ENCODE measurements around the gene PSMG3. TPM values are rescaled to one million over a fixed set of nuclear protein-coding genes. Genes with fewer than 3 reads are reported as not detected.

The PSMG3 gene
- total RNA-seq, 1 experiment from 2014 or later = 33.3 TPM

GRCh38 chr7:1617957-1618356, 48.1 kb upstream of the PSMG3 start:
- no peak for ATAC-seq
- CTCF ChIA-PET = no interaction called here

DNA sequence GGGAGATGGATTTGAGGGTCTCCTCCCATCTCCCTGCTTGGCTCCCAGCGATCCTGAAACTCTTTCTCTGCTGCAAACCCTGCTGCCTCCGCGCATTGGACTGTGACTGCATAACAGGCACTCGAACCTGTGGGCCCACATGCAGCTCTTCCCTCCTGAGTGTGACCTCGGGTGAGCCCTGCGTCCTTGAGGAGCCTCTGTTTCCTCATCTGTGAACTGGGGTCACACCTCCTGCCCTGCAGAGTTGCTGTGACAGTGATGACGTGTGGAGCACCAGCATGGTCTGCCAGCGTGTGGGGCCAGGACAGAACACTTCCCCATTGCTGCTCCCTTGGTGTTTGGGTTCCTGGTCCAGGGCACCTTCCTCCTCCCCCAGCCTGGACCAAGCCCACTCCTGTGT, 46.9 kb upstream of the PSMG3 start:
- H3K36me3 Mint-ChIP-seq = no peaks in the 10 kb centered on the region
- CTCF ChIA-PET = interaction anchor here (0.7 kb wide), 1 partner anchor 281 kb away, joined by 6 read pairs; no protein-coding TSS in a partner anchor

More at GRCh38 chr7:1617957-1618356, 48.1 kb upstream of the PSMG3 start:
- Mint-ChIP-seq H3K4me3 (no peak overlapping the region), H3K9me3 (peaks cover 11% of the 10 kb centered on the region), H3K27me3 (ENCODE audit: low read depth) (no peaks in the 10 kb centered on the region), H3K36me3 (no peaks in the 10 kb centered on the region), H3K27ac (no peak overlapping the region), H3K4me1 (no peaks in the 10 kb centered on the region)
- no peak for TF ChIP-seq OVOL2 (CRISPR knock-in tag; IDR thresholded peaks at IDR 0.05; ENCODE audit: borderline replicate concordance)
- TF ChIP-seq ETV6 (CRISPR knock-in tag; IDR thresholded peaks at IDR 0.05) = no peak
- TF ChIP-seq ATF1 (CRISPR knock-in tag; IDR thresholded peaks at IDR 0.05) = no peak
- TF ChIP-seq PRRX2 (CRISPR knock-in tag; IDR thresholded peaks at IDR 0.05) = no peak
- no peak for TF ChIP-seq ZNF263 (CRISPR knock-in tag; IDR thresholded peaks at IDR 0.05; ENCODE audit: low read depth)
- no peak for TF ChIP-seq CTCF (IDR thresholded peaks at IDR 0.05)
- TF ChIP-seq, protein P1, sequence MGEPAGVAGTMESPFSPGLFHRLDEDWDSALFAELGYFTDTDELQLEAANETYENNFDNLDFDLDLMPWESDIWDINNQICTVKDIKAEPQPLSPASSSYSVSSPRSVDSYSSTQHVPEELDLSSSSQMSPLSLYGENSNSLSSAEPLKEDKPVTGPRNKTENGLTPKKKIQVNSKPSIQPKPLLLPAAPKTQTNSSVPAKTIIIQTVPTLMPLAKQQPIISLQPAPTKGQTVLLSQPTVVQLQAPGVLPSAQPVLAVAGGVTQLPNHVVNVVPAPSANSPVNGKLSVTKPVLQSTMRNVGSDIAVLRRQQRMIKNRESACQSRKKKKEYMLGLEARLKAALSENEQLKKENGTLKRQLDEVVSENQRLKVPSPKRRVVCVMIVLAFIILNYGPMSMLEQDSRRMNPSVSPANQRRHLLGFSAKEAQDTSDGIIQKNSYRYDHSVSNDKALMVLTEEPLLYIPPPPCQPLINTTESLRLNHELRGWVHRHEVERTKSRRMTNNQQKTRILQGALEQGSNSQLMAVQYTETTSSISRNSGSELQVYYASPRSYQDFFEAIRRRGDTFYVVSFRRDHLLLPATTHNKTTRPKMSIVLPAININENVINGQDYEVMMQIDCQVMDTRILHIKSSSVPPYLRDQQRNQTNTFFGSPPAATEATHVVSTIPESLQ (CRISPR knock-in tag; IDR thresholded peaks at IDR 0.05) = no peak
- TF ChIP-seq KAT7 (CRISPR knock-in tag; IDR thresholded peaks at IDR 0.05; ENCODE audit: borderline replicate concordance) = no peak
- TF ChIP-seq ZNF317 (CRISPR knock-in tag; IDR thresholded peaks at IDR 0.05; ENCODE audit: borderline replicate concordance, low read depth) = no peak
- no peak for TF ChIP-seq ATF2 (CRISPR knock-in tag; IDR thresholded peaks at IDR 0.05; ENCODE audit: borderline replicate concordance, low read depth)
- TF ChIP-seq, protein P2, sequence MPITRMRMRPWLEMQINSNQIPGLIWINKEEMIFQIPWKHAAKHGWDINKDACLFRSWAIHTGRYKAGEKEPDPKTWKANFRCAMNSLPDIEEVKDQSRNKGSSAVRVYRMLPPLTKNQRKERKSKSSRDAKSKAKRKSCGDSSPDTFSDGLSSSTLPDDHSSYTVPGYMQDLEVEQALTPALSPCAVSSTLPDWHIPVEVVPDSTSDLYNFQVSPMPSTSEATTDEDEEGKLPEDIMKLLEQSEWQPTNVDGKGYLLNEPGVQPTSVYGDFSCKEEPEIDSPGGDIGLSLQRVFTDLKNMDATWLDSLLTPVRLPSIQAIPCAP (CRISPR knock-in tag; IDR thresholded peaks at IDR 0.05) = no peak
- no peak for TF ChIP-seq CREB1 (CRISPR knock-in tag; IDR thresholded peaks at IDR 0.05)
- DNase-seq (ENCODE audit: low spot score) = peak; percentile 5
- POLR2A ChIA-PET = no interaction called here

GRCh38 chr7:1611708-1612241, 41.9 kb upstream of the PSMG3 start:
- ATAC-seq = no peak
- no peak for TF ChIP-seq CREB1 (CRISPR knock-in tag; IDR thresholded peaks at IDR 0.05)
- no peak for TF ChIP-seq PRRX2 (CRISPR knock-in tag; IDR thresholded peaks at IDR 0.05)
- TF ChIP-seq AR (CRISPR knock-in tag; IDR thresholded peaks at IDR 0.05) = no peak
- no peak for TF ChIP-seq ZBTB21 (CRISPR knock-in tag; IDR thresholded peaks at IDR 0.05; ENCODE audit: borderline replicate concordance)
- TF ChIP-seq ATF3 (CRISPR knock-in tag; conservative IDR thresholded peaks at IDR 0.05) = no peak
- TF ChIP-seq ZNF138 (CRISPR knock-in tag; conservative IDR thresholded peaks at IDR 0.05) = no peak
- no peak for TF ChIP-seq ZSCAN18 (CRISPR knock-in tag; IDR thresholded peaks at IDR 0.05)

More for the DNA sequence above, 46.9 kb upstream of the PSMG3 start:
- DNase-seq (ENCODE audit: low spot score) (no peak), ATAC-seq (no peak)
- TF ChIP-seq ZBTB21 (CRISPR knock-in tag; IDR thresholded peaks at IDR 0.05; ENCODE audit: borderline replicate concordance) (no peak), ZNF138 (CRISPR knock-in tag; conservative IDR thresholded peaks at IDR 0.05) (no peak), ESRRA (CRISPR knock-in tag; IDR thresholded peaks at IDR 0.05; ENCODE audit: borderline replicate concordance) (no peak), KAT7 (CRISPR knock-in tag; IDR thresholded peaks at IDR 0.05; ENCODE audit: borderline replicate concordance) (no peak), NFYB (CRISPR knock-in tag; conservative IDR thresholded peaks at IDR 0.05; ENCODE audit: low read depth) (no peak), RELA (CRISPR knock-in tag; IDR thresholded peaks at IDR 0.05; ENCODE audit: borderline replicate concordance) (no peak), EMX1 (CRISPR knock-in tag; IDR thresholded peaks at IDR 0.05) (no peak), CREB1 (CRISPR knock-in tag; IDR thresholded peaks at IDR 0.05) (no peak), CREM (CRISPR knock-in tag; IDR thresholded peaks at IDR 0.05) (no peak), SMAD3 (CRISPR knock-in tag; IDR thresholded peaks at IDR 0.05; ENCODE audit: borderline replicate concordance) (no peak), JUN (CRISPR knock-in tag; IDR thresholded peaks at IDR 0.05) (no peak)
- no peak overlapping the region for H3K27ac Mint-ChIP-seq
- H3K27me3 Mint-ChIP-seq (ENCODE audit: low read depth) = no peaks in the 10 kb centered on the region
- POLR2A ChIA-PET = no interaction called here
- no peak overlapping the region for H3K4me3 Mint-ChIP-seq
- H3K9me3 Mint-ChIP-seq = peaks cover 11% of the 10 kb centered on the region
- H3K4me1 Mint-ChIP-seq = no peaks in the 10 kb centered on the region

More at GRCh38 chr7:1611708-1612241, 41.9 kb upstream of the PSMG3 start:
- no peaks in the 10 kb centered on the region for H3K27me3 Mint-ChIP-seq (ENCODE audit: low read depth)
- H3K36me3 Mint-ChIP-seq = no peaks in the 10 kb centered on the region
- H3K9me3 Mint-ChIP-seq = no peaks in the 10 kb centered on the region
- no peak overlapping the region for H3K4me3 Mint-ChIP-seq
- H3K4me1 Mint-ChIP-seq = peaks cover 6% of the 10 kb centered on the region
- POLR2A ChIA-PET = no interaction called here
- no peak overlapping the region for H3K27ac Mint-ChIP-seq
- peak; percentile 9 for DNase-seq (ENCODE audit: low spot score)
- CTCF ChIA-PET = no interaction called here
